Activated T-helper 2 cell treated with anti-CD3 and anti-CD28 coated beads, Interferon-gamma antibody, Interleukin-2, Interleukin-4, amounts not matched to agents 10 μg/mL and 5 μg/mL and 100 μg/mL, durations not matched to agents 14 hours and 24 hours and 36 hours (primary cell): ENCODE measurements around the gene CNTROB. TPM values are rescaled to one million over a fixed set of nuclear protein-coding genes. Genes with fewer than 3 reads are reported as not detected.
A peak's percentile ranks its signal among the peaks of the same experiment; 100 is the strongest.
"Not testable (repeated sequence)": the region's sequence is repeated elsewhere in the genome, so short reads cannot be mapped to it uniquely, and the experiment has no call there.

Experiments
- DNase-seq: peaks from one replicate; pipeline ENCODE4 v3.0.0; 2021; ENCODE audit warnings: low spot score
- H3K27ac Mint-ChIP-seq: one replicate; pipeline ENCODE4 v1.8.0; 2021; ENCODE audit warnings: mixed read lengths
- H3K27me3 Mint-ChIP-seq: one replicate; pipeline ENCODE4 v1.8.0; 2021; ENCODE audit warnings: low read depth, mixed read lengths
- H3K36me3 Mint-ChIP-seq: one replicate; pipeline ENCODE4 v1.8.0; 2021; ENCODE audit warnings: low read depth, mixed read lengths
- H3K4me1 Mint-ChIP-seq: one replicate; pipeline ENCODE4 v1.8.0; 2021; ENCODE audit warnings: low read depth, mixed read lengths
- H3K4me3 Mint-ChIP-seq: one replicate; pipeline ENCODE4 v1.8.0; 2021; ENCODE audit warnings: low read depth, mild to moderate bottlenecking, moderate library complexity, mixed read lengths
- H3K9me3 Mint-ChIP-seq: one replicate; pipeline ENCODE4 v1.8.0; 2021; ENCODE audit warnings: mixed read lengths
- intact Hi-C: fragments of 100-400 bp; cut with micrococcal nuclease; formaldehyde crosslinking; loops from one replicate; pipeline ENCODE4 v1.15.1; 2023
- total RNA-seq: library from RNA; stranded (reverse); gene quantifications from 2 replicates; pipeline ENCODE4 v1.2.3, GENCODE V29; 2022

CNTROB gene
- total RNA-seq, 1 donor from 2014 or later = 60.3 TPM

- DNase-seq = no peak
- Mint-ChIP-seq H3K4me1 (peaks cover 39% of the 10 kb centered on the region), H3K4me3 (no peak overlapping the region), H3K36me3 (peaks cover 49% of the 10 kb centered on the region), H3K9me3 (no peaks in the 10 kb centered on the region), H3K27me3 (no peaks in the 10 kb centered on the region), H3K27ac (no peak overlapping the region)
- intact Hi-C loops = no loop called here
These were observed 3.9 kb downstream of the CNTROB start for GRCh38 chr17:7935859-7936258.

DNA sequence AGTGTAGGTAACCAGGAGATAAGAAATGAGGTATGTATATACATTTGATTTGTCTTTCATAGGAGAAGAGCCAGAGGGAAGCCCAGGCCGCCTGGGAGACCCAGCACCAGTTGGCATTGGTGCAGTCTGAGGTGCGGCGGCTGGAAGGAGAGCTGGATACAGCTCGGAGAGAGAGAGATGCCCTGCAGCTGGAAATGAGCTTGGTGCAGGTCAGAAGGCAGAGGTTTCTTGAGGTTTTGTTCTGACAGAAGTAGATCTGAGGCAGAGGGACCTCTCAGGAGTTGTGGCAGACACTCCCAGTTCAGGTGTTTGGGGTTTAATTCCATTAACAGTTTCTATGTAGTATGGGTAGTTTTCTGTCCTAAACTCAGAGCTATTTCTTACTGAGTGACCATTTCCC, 8.0 kb downstream of the CNTROB start:
- no peak for DNase-seq
- Mint-ChIP-seq H3K27me3 (no peaks in the 10 kb centered on the region), H3K27ac (no peak overlapping the region), H3K4me1 (peaks cover 10% of the 10 kb centered on the region), H3K4me3 (no peak overlapping the region), H3K9me3 (no peaks in the 10 kb centered on the region), H3K36me3 (peaks cover 78% of the 10 kb centered on the region)
- intact Hi-C loops = no loop called here

GRCh38 chr17:7940743-7941142, 8.7 kb downstream of the CNTROB start:
- H3K9me3 Mint-ChIP-seq = no peaks in the 10 kb centered on the region
- H3K36me3 Mint-ChIP-seq = peaks cover 79% of the 10 kb centered on the region
- peaks cover 8% of the 10 kb centered on the region for H3K4me1 Mint-ChIP-seq
- H3K4me3 Mint-ChIP-seq = no peak overlapping the region
- intact Hi-C loops = no loop called here
- H3K27ac Mint-ChIP-seq = no peak overlapping the region
- DNase-seq = no peak
- no peaks in the 10 kb centered on the region for H3K27me3 Mint-ChIP-seq

DNA sequence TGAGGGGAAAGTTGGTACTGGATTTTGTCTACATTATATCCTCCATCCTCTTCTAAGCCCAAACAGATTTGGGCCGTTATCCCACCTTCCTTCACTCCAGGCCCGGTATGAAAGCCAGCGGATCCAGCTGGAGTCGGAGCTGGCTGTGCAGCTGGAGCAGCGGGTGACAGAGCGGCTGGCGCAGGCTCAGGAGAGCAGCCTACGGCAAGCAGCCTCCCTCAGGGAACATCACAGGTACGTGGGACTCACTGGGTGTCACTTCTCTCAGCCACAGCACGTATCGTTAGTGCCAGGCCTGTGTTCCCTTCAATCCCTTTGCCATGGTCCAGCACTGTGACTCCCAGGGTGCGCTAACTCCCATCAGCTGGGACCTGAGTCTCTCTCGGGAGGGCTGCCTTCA, 11.3 kb downstream of the CNTROB start:
- H3K36me3 Mint-ChIP-seq = peaks cover 80% of the 10 kb centered on the region
- DNase-seq = no peak
- H3K4me1 Mint-ChIP-seq = no peaks in the 10 kb centered on the region
- no peak overlapping the region for H3K27ac Mint-ChIP-seq
- H3K4me3 Mint-ChIP-seq = no peak overlapping the region
- H3K27me3 Mint-ChIP-seq = no peaks in the 10 kb centered on the region
- intact Hi-C loops = no loop called here
- no peaks in the 10 kb centered on the region for H3K9me3 Mint-ChIP-seq

DNA sequence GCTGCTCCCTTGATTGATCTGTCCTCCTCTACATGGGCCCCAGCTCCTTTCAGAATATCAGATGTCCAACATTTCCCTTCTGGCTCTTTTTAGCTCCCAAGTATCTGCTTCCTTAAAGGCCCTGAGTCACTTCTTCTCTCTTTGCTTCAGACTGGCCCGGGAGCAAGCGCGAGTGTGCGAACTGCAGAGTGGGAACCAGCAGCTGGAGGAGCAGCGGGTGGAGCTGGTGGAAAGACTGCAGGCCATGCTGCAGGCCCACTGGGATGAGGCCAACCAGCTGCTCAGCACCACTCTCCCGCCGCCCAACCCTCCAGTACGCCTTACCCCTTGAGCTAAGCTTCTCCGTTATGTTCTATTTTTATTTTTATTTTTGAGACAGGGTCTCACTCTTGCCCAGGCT, 12.3 kb downstream of the CNTROB start:
- no peak overlapping the region for H3K27ac Mint-ChIP-seq
- no peak for DNase-seq
- H3K4me1 Mint-ChIP-seq = no peaks in the 10 kb centered on the region
- intact Hi-C loops = no loop called here
- no peaks in the 10 kb centered on the region for H3K27me3 Mint-ChIP-seq
- peaks cover 86% of the 10 kb centered on the region for H3K36me3 Mint-ChIP-seq
- H3K4me3 Mint-ChIP-seq = no peak overlapping the region
- no peaks in the 10 kb centered on the region for H3K9me3 Mint-ChIP-seq

GRCh38 chr17:7945651-7946050, 13.6 kb downstream of the CNTROB start:
- H3K27me3 Mint-ChIP-seq = no peaks in the 10 kb centered on the region
- peaks cover 85% of the 10 kb centered on the region for H3K36me3 Mint-ChIP-seq
- no peaks in the 10 kb centered on the region for H3K4me1 Mint-ChIP-seq
- H3K9me3 Mint-ChIP-seq = no peaks in the 10 kb centered on the region
- no peak overlapping the region for H3K27ac Mint-ChIP-seq
- no peak overlapping the region for H3K4me3 Mint-ChIP-seq
- no peak for DNase-seq
- intact Hi-C loops = no loop called here

- Mint-ChIP-seq H3K36me3 (peaks cover 78% of the 10 kb centered on the region), H3K27ac (no peak overlapping the region), H3K4me3 (no peak overlapping the region), H3K9me3 (no peaks in the 10 kb centered on the region), H3K27me3 (no peaks in the 10 kb centered on the region), H3K4me1 (peaks cover 3% of the 10 kb centered on the region)
- DNase-seq = no peak
- intact Hi-C loops = no loop called here
These were observed 14.4 kb downstream of the CNTROB start for GRCh38 chr17:7946441-7946840.

GRCh38 chr17:7947651-7948050, 15.6 kb downstream of the CNTROB start:
- Mint-ChIP-seq H3K4me1 (peaks cover 8% of the 10 kb centered on the region), H3K4me3 (no peak overlapping the region), H3K27me3 (no peaks in the 10 kb centered on the region), H3K36me3 (peaks cover 70% of the 10 kb centered on the region), H3K9me3 (no peaks in the 10 kb centered on the region), H3K27ac (no peak overlapping the region)
- DNase-seq = no peak
- intact Hi-C loops = no loop called here

DNA sequence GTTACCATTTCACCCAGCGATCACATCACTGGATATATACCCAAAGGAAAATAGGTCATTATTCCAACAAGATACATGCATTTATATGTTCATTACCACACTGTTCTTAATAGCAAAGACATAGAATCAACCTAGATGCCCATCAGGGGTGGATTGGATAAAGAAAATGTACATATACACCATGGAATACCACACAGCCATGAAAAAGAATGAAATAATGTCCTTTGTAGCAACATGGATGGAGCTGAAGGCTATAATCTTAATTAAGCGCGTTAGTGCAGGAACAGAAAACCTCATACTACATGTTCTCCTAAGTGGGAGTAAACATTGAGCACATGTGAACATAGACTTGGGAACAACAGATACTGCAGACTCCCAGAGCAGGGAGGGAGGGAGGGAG, 18.6 kb downstream of the CNTROB start:
- Mint-ChIP-seq H3K27ac (no peak overlapping the region), H3K4me1 (peaks cover 13% of the 10 kb centered on the region), H3K4me3 (no peak overlapping the region), H3K9me3 (no peaks in the 10 kb centered on the region), H3K27me3 (no peaks in the 10 kb centered on the region), H3K36me3 (peaks cover 45% of the 10 kb centered on the region)
- intact Hi-C loops = loop anchor here (2.0 kb wide), 1 partner anchor 18 kb away; the partner anchor contains the start of gene CNTROB
- no peak for DNase-seq

- Mint-ChIP-seq H3K36me3 (peaks cover 38% of the 10 kb centered on the region), H3K27me3 (no peaks in the 10 kb centered on the region), H3K27ac (peak overlapping the region; percentile 76), H3K4me1 (peaks cover 13% of the 10 kb centered on the region), H3K4me3 (no peak overlapping the region), H3K9me3 (no peaks in the 10 kb centered on the region)
- intact Hi-C loops = loop anchor here (2.0 kb wide), 1 partner anchor 18 kb away; the partner anchor contains the start of gene CNTROB
- DNase-seq = peak; percentile 47
These were observed 19.3 kb downstream of the CNTROB start for GRCh38 chr17:7951143-7951792.

- H3K9me3 Mint-ChIP-seq = not testable (repeated sequence)
These were observed 21.3 kb downstream of the CNTROB start for GRCh38 chr17:7953266-7953665.

DNA sequence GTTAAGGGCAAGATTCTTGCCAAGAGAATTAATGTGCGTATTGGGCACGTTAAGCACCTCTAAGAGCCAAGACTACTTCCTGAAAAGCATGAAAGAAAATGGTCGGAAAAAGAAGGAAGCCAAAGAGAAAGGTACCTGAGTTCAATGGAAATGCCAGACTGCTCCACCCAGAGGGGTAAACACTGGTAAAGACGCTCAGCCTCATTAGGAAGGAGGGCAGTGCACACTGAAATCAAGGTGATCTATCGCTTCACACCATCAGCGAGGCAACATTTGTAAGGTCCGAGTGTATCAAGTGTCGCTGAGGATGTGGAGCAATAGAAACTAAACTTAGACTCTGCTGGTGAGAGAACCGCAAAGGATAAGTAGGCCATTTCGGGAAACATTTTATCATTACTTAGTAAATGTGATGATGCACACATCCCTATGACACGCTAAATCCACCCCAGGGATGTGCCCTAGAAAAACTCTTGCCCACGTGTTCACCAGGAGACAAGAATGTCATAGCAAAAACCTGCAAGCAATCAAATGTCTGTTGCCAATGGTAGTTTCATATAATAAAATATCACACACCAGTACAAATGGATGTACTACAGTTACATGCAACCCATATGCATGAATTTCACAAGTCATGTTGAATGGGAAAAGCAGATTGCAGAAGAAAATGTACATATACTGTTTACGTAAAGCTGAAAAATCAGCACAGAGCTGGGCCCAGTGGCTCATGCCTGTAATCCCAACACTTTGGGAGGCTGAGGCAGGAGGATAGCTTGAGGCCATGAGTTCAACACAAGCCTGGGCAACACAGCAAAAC, 23.6 kb downstream of the CNTROB start:
- Mint-ChIP-seq H3K9me3 (no peaks in the 10 kb centered on the region), H3K4me1 (peaks cover 13% of the 10 kb centered on the region), H3K36me3 (no peaks in the 10 kb centered on the region), H3K27ac (no peak overlapping the region), H3K27me3 (peaks cover 6% of the 10 kb centered on the region), H3K4me3 (no peak overlapping the region)
- no peak for DNase-seq
- intact Hi-C loops = no loop called here

More at GRCh38 chr17:7953266-7953665, 21.3 kb downstream of the CNTROB start:
- H3K27ac Mint-ChIP-seq, intact Hi-C loops, H3K27me3 Mint-ChIP-seq, DNase-seq, H3K4me3 Mint-ChIP-seq: not testable (repeated sequence)
- H3K36me3 Mint-ChIP-seq = peaks cover 22% of the 10 kb centered on the region
- peaks cover 13% of the 10 kb centered on the region for H3K4me1 Mint-ChIP-seq

DNA sequence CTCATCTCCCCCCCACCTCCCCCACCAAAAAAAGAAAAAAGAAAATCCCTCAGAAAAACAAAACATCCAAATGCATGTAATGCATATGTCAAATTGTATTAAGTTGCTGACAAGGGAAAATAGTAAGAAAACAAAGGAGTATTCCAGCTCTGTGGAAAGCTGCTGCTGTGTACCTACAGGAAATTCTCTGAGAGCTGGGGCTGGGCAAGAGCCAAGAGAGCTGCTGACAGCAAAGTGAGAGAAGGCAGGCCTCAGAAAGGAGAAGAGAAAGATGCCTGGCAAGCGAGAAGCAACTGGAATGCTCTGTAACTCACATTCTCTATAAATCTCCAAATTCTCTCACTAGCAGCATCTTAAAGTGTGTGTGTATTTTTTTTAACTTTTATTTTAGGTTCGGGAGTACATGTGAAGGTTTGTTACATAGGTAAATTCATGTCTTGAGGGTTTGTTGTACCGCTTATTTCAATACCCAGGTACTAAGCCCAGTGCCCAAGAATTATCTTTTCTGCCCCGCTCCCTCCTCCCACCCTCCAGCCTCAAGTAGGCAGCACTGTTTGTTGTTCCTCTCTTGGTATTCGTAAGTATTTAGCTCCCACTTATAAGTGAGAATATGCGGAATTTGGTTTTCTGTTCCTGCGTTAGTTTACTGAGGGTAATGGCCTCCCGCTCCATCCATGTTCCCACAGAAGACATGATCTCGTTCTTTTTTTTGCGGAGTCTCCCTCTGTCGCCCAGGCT, 24.4 kb downstream of the CNTROB start:
- no peak for DNase-seq
- H3K4me1 Mint-ChIP-seq = peaks cover 11% of the 10 kb centered on the region
- intact Hi-C loops = no loop called here
- peaks cover 8% of the 10 kb centered on the region for H3K27me3 Mint-ChIP-seq
- H3K4me3 Mint-ChIP-seq = no peak overlapping the region
- no peaks in the 10 kb centered on the region for H3K9me3 Mint-ChIP-seq
- no peaks in the 10 kb centered on the region for H3K36me3 Mint-ChIP-seq
- no peak overlapping the region for H3K27ac Mint-ChIP-seq
